Naive B cell (primary cell): ENCODE data around the gene CLDN6. TPM values are rescaled to one million over a fixed set of nuclear protein-coding genes. Genes with fewer than 3 reads are reported as not detected.

Experiments
- ATAC-seq, 2 donors: fragments of 150-1000 bp; cut with Tn5 transposase; 2 replicates each; pipeline ENCODE4 v1.10.0; 2021; ENCODE audit warnings: low read depth in 2 of 2, mild to moderate bottlenecking in 2 of 2, moderate library complexity in 2 of 2
- DNase-seq: peaks from one replicate; pipeline ENCODE4 v3.0.0; 2022
- H3K27ac Mint-ChIP-seq, 6 donors: one replicate each; pipeline ENCODE4 v1.8.0; 2020 to 2022; ENCODE audit warnings: mild to moderate bottlenecking in 6 of 6, mixed read lengths in 6 of 6, moderate library complexity in 5 of 6, inconsistent platforms in 2 of 6
- H3K27me3 Mint-ChIP-seq, 3 donors: one replicate each; pipeline ENCODE4 v1.8.0; 2021 to 2022; ENCODE audit warnings: mixed read lengths in 3 of 3, mild to moderate bottlenecking in 1 of 3
- H3K36me3 Mint-ChIP-seq, 2 donors: one replicate each; pipeline ENCODE4 v1.8.0; 2020 to 2022; ENCODE audit warnings: mixed read lengths in 2 of 2, inconsistent platforms in 1 of 2, mild to moderate bottlenecking in 1 of 2
- H3K4me1 Mint-ChIP-seq, 3 donors: one replicate each; pipeline ENCODE4 v1.8.0; 2020 to 2022; ENCODE audit warnings: mixed read lengths in 3 of 3, inconsistent platforms in 1 of 3, mild to moderate bottlenecking in 1 of 3, moderate library complexity in 1 of 3
- H3K4me3 Mint-ChIP-seq, 8 donors: one replicate each; pipeline ENCODE4 v1.8.0; 2020 to 2022; ENCODE audit warnings: mild to moderate bottlenecking in 8 of 8, mixed read lengths in 8 of 8, moderate library complexity in 8 of 8, inconsistent platforms in 2 of 8
- H3K9me3 Mint-ChIP-seq, 7 donors: one replicate each; pipeline ENCODE4 v1.8.0; 2020 to 2022; ENCODE audit warnings: mixed read lengths in 7 of 7, mild to moderate bottlenecking in 5 of 7, inconsistent platforms in 2 of 7, moderate library complexity in 1 of 7
- polyA plus RNA-seq, 6 donors: library from polyadenylated mRNA; unstranded; fragments of 300-500 nt; fragmentation: Illumina TruSeq; gene quantifications; one replicate each; pipeline ENCODE4 v1.2.3, GENCODE V29; 2021; ENCODE audit warnings: low read depth in 6 of 6

The CLDN6 gene
- polyA plus RNA-seq, 6 donors from 2014 or later = not detected

- Mint-ChIP-seq H3K27ac (no peak overlapping the region), H3K4me1 (peaks cover 16 to 23% (median 16%) of the 10 kb centered on the region in 3 donors), H3K27me3 (peaks cover 13 to 56% (median 20%) of the 10 kb centered on the region in 3 donors), H3K36me3 (no peaks in the 10 kb centered on the region), H3K9me3 (no peaks in the 10 kb centered on the region), H3K4me3 (peak overlapping the region in 1 of 8 donors; percentile 72)
- DNase-seq (no peak), ATAC-seq (no peak)
Measured at GRCh38 chr16:3012246-3012645, 5.7 kb downstream of the CLDN6 start.

- DNase-seq = no peak
- Mint-ChIP-seq H3K4me3 (no peak overlapping the region), H3K4me1 (peaks cover 21 to 30% (median 23%) of the 10 kb centered on the region in 3 donors), H3K9me3 (no peaks in the 10 kb centered on the region), H3K27ac (no peak overlapping the region), H3K36me3 (no peaks in the 10 kb centered on the region), H3K27me3 (peaks cover 15 to 44% (median 20%) of the 10 kb centered on the region in 3 donors)
- ATAC-seq = no peak
Measured at GRCh38 chr16:3010510-3010909, 7.5 kb downstream of the CLDN6 start.

- DNase-seq (no peak), ATAC-seq (no peak)
- Mint-ChIP-seq H3K36me3 (no peaks in the 10 kb centered on the region), H3K4me1 (peaks cover 24 to 33% (median 26%) of the 10 kb centered on the region in 3 donors), H3K27ac (no peak overlapping the region), H3K9me3 (no peaks in the 10 kb centered on the region), H3K27me3 (peaks cover 11 to 45% (median 19%) of the 10 kb centered on the region in 3 donors), H3K4me3 (peak overlapping the region in 1 of 8 donors; percentile 63)
Measured at GRCh38 chr16:3009568-3010390, 8.2 kb downstream of the CLDN6 start.

GRCh38 chr16:3008690-3009037 lies 9.3 kb downstream of the CLDN6 start:
- Mint-ChIP-seq H3K27ac (no peak overlapping the region), H3K9me3 (no peaks in the 10 kb centered on the region), H3K4me1 (peaks cover 26 to 35% (median 27%) of the 10 kb centered on the region in 3 donors), H3K27me3 (peaks cover 9 to 35% (median 11%) of the 10 kb centered on the region in 3 donors), H3K4me3 (peak overlapping the region in 3 of 8 donors; percentile 72 to 82 (median 79)), H3K36me3 (no peaks in the 10 kb centered on the region)
- no peak for ATAC-seq
- DNase-seq = no peak

GRCh38 chr16:3007957-3008689 lies 9.9 kb downstream of the CLDN6 start:
- no peak for ATAC-seq
- H3K4me3 Mint-ChIP-seq = peak overlapping the region; percentile 45 to 86 (median 78)
- peaks cover 26 to 35% (median 29%) of the 10 kb centered on the region in 3 donors for H3K4me1 Mint-ChIP-seq
- H3K36me3 Mint-ChIP-seq = no peaks in the 10 kb centered on the region
- H3K27me3 Mint-ChIP-seq = peaks cover 9 to 29% (median 11%) of the 10 kb centered on the region in 3 donors
- DNase-seq = no peak
- no peaks in the 10 kb centered on the region for H3K9me3 Mint-ChIP-seq
- peak overlapping the region in 2 of 6 donors; percentile 20 to 47 for H3K27ac Mint-ChIP-seq

GRCh38 chr16:3007059-3007956 lies 10.7 kb downstream of the CLDN6 start:
- ATAC-seq (no peak), DNase-seq (no peak)
- Mint-ChIP-seq H3K27ac (peak overlapping the region in 2 of 6 donors; percentile 20 to 47), H3K9me3 (no peaks in the 10 kb centered on the region), H3K36me3 (no peaks in the 10 kb centered on the region), H3K4me1 (peaks cover 22 to 29% (median 28%) of the 10 kb centered on the region in 3 donors), H3K27me3 (peaks cover 3 to 21% (median 11%) of the 10 kb centered on the region in 3 donors), H3K4me3 (peak overlapping the region in 7 of 8 donors; percentile 72 to 86 (median 79))

GRCh38 chr16:3004781-3005284 lies 13.2 kb downstream of the CLDN6 start:
- Mint-ChIP-seq H3K27me3 (peaks cover 11 to 24% (median 13%) of the 10 kb centered on the region in 3 donors), H3K27ac (peak overlapping the region in 1 of 6 donors; percentile 29), H3K4me1 (peaks cover 21 to 29% (median 25%) of the 10 kb centered on the region in 3 donors), H3K9me3 (no peaks in the 10 kb centered on the region), H3K36me3 (no peaks in the 10 kb centered on the region), H3K4me3 (peak overlapping the region; percentile 46 to 87 (median 75))
- ATAC-seq (no peak), DNase-seq (no peak)

GRCh38 chr16:3004319-3004718 lies 13.7 kb downstream of the CLDN6 start:
- ATAC-seq = peak; percentile 3 to 6
- peaks cover 21 to 29% (median 25%) of the 10 kb centered on the region in 3 donors for H3K4me1 Mint-ChIP-seq
- H3K27me3 Mint-ChIP-seq = peaks cover 11 to 29% (median 15%) of the 10 kb centered on the region in 3 donors
- no peaks in the 10 kb centered on the region for H3K9me3 Mint-ChIP-seq
- DNase-seq = no peak
- H3K36me3 Mint-ChIP-seq = no peaks in the 10 kb centered on the region
- H3K27ac Mint-ChIP-seq = peak overlapping the region in 1 of 6 donors; percentile 29
- H3K4me3 Mint-ChIP-seq = peak overlapping the region in 1 of 8 donors; percentile 77

- peak overlapping the region; percentile 77 to 87 (median 82) for H3K4me3 Mint-ChIP-seq
- H3K36me3 Mint-ChIP-seq = no peaks in the 10 kb centered on the region
- ATAC-seq (peak; percentile 97), DNase-seq (peak; percentile 96)
- no peaks in the 10 kb centered on the region for H3K9me3 Mint-ChIP-seq
- H3K27ac Mint-ChIP-seq = peak overlapping the region in 1 of 6 donors; percentile 69
- H3K27me3 Mint-ChIP-seq = peaks cover 11 to 34% (median 15%) of the 10 kb centered on the region in 3 donors
- H3K4me1 Mint-ChIP-seq = peaks cover 21 to 26% (median 25%) of the 10 kb centered on the region in 3 donors
Measured at GRCh38 chr16:3003582-3004270, 14.3 kb downstream of the CLDN6 start.

GRCh38 chr16:3001316-3001715 lies 16.7 kb downstream of the CLDN6 start:
- H3K27me3 Mint-ChIP-seq = peaks cover 0 to 36% (median 15%) of the 10 kb centered on the region in 3 donors
- ATAC-seq (no peak), DNase-seq (no peak)
- H3K4me3 Mint-ChIP-seq = no peak overlapping the region
- no peak overlapping the region for H3K27ac Mint-ChIP-seq
- peaks cover 4 to 6% (median 5%) of the 10 kb centered on the region in 3 donors for H3K4me1 Mint-ChIP-seq
- no peaks in the 10 kb centered on the region for H3K9me3 Mint-ChIP-seq
- no peaks in the 10 kb centered on the region for H3K36me3 Mint-ChIP-seq

- no peak overlapping the region for H3K27ac Mint-ChIP-seq
- H3K9me3 Mint-ChIP-seq = no peaks in the 10 kb centered on the region
- ATAC-seq (no peak), DNase-seq (no peak)
- peak overlapping the region in 1 of 8 donors; percentile 50 for H3K4me3 Mint-ChIP-seq
- H3K36me3 Mint-ChIP-seq = no peaks in the 10 kb centered on the region
- peaks cover 0 to 36% (median 15%) of the 10 kb centered on the region in 3 donors for H3K27me3 Mint-ChIP-seq
- peaks cover 4 to 6% (median 5%) of the 10 kb centered on the region in 3 donors for H3K4me1 Mint-ChIP-seq
Measured at GRCh38 chr16:3000540-3000939, 17.4 kb downstream of the CLDN6 start.

GRCh38 chr16:2999929-3000328 lies 18.1 kb downstream of the CLDN6 start:
- Mint-ChIP-seq H3K9me3 (no peaks in the 10 kb centered on the region), H3K36me3 (no peaks in the 10 kb centered on the region), H3K27me3 (peaks cover 0 to 33% (median 15%) of the 10 kb centered on the region in 3 donors), H3K4me1 (peaks cover 3 to 5% (median 3%) of the 10 kb centered on the region in 3 donors), H3K27ac (peak overlapping the region in 1 of 6 donors; percentile 21), H3K4me3 (no peak overlapping the region)
- DNase-seq = no peak
- ATAC-seq = no peak
